K562 (cell line): ENCODE measurements around the gene TNIP1. TPM values are rescaled to one million over a fixed set of nuclear protein-coding genes. Genes with fewer than 3 reads are reported as not detected.

Source experiments
- ATAC-seq: fragments of 200-7000 bp; cut with Tn5 transposase; 3 replicates; pipeline ENCODE4 v1.9.1; 2020; ENCODE audit warnings: moderate library complexity
- BruUV-seq: library from RNA; stranded (reverse); fragments of 400-500 nt; replicated peaks from 2 replicates; lab custom pipeline; 2021; lab: Mats Ljungman, UMichigan
- CTCF ChIA-PET: fragments of 300-600 bp; formaldehyde crosslinking; extraction: SDS; loops from one replicate; lab custom pipeline; 2021; ENCODE audit warnings: low intra/inter-chr PET ratio; lab: Yijun Ruan, JAX
- POLR2A ChIA-PET: fragments of 300-600, 350-650 bp; sonication (Branson Sonifier 250); formaldehyde crosslinking; extraction: SDS; loops from one replicate; lab custom pipeline; 2021; ENCODE audit warnings: antibody characterized with exemption, inconsistent platforms; lab: Yijun Ruan, JAX
- DNase-seq, 4 experiments: peaks; one replicate each; pipeline versions ENCODE4 v3.0.0 to v3.0.0-alpha.2; 2011 to 2018; ENCODE audit warnings: low spot score in 3 of 4, mixed read lengths in 3 of 4; ENCODE audit errors: extremely low read depth in 1 of 4
- FAIRE-seq: peaks from 2 replicates; lab custom pipeline; 2011; peaks lifted over from hg19 to GRCh38; lab: Jason Lieb, UNC
- H2AFZ ChIP-seq: 2 replicates; pipeline ENCODE4 v1.6.0; 2011; ENCODE audit warnings: low read depth, low read length, control low read depth, inconsistent platforms
- H3K27ac ChIP-seq: fragments of 200-600 bp; 3 replicates; pipeline ENCODE4 v1.8.0; 2011; ENCODE audit warnings: low read depth, mild to moderate bottlenecking, control low read depth, inconsistent platforms, low read length, moderate library complexity, mixed read lengths; ENCODE audit errors: extremely low read depth
- H3K27me3 ChIP-seq, 2 experiments: fragments of 300-600 bp in 1 of 2; 2 replicates in 1 of 2; 3 replicates in 1 of 2; pipeline versions ENCODE4 v1.6.0 to v1.8.0; 2011; ENCODE audit warnings: inconsistent platforms in 2 of 2, low read length in 2 of 2, mild to moderate bottlenecking in 1 of 2, mixed read lengths in 1 of 2, moderate library complexity in 1 of 2; ENCODE audit not compliant: control insufficient read depth in 2 of 2, insufficient read depth in 2 of 2
- H3K36me3 ChIP-seq: fragments of 300-600 bp; 3 replicates; pipeline ENCODE4 v1.8.0; 2011; ENCODE audit warnings: mild to moderate bottlenecking, low read length, inconsistent platforms; ENCODE audit not compliant: control insufficient read depth, insufficient read depth
- H3K4me1 ChIP-seq, 2 experiments: fragments of 200-600 bp in 1 of 2; replicated peaks in 1 of 2; 2 replicates in 1 of 2; 3 replicates in 1 of 2; pipeline versions ENCODE4 v1.5.1 to v1.8.0; 2011; ENCODE audit warnings: inconsistent platforms in 2 of 2, low read length in 2 of 2, mild to moderate bottlenecking in 1 of 2, mixed read lengths in 1 of 2, moderate library complexity in 1 of 2; ENCODE audit not compliant: control insufficient read depth in 2 of 2, insufficient read depth in 2 of 2
- H3K4me2 ChIP-seq: 2 replicates; pipeline ENCODE4 v1.6.1; 2011; ENCODE audit warnings: low read length, control low read depth, inconsistent platforms, mixed read lengths; ENCODE audit not compliant: insufficient read depth
- H3K4me3 ChIP-seq: fragments of 200-600 bp; sonication (generic), shearing (Covaris generic); 2 replicates; pipeline ENCODE4 v1.5.1; 2016; ENCODE audit warnings: control low read depth, inconsistent platforms
- H3K79me2 ChIP-seq: fragments of 200-600 bp; 3 replicates; pipeline ENCODE4 v1.8.0; 2011; ENCODE audit warnings: low read length, inconsistent platforms; ENCODE audit not compliant: control insufficient read depth, insufficient read depth
- H3K9ac ChIP-seq, 2 experiments: 2 replicates each; pipeline versions ENCODE4 v1.6.0 to v1.6.1; 2011; ENCODE audit warnings: low read depth in 2 of 2, low read length in 2 of 2, control low read depth in 1 of 2, inconsistent platforms in 1 of 2, mild to moderate bottlenecking in 1 of 2, mixed read lengths in 1 of 2; ENCODE audit not compliant: insufficient read depth in 1 of 2
- H3K9me1 ChIP-seq: one replicate; pipeline ENCODE4 v1.6.0; 2011; ENCODE audit warnings: inconsistent platforms, mild to moderate bottlenecking, low read length, moderate library complexity; ENCODE audit not compliant: control insufficient read depth, insufficient read depth
- H3K9me3 ChIP-seq: replicated peaks from 2 replicates; pipeline ENCODE4 v1.5.1; 2011; ENCODE audit warnings: low read depth, low read length, inconsistent platforms; ENCODE audit not compliant: control insufficient read depth, insufficient read depth
- H4K20me1 ChIP-seq: replicated peaks from 2 replicates; pipeline ENCODE4 v1.6.1; 2011; ENCODE audit warnings: low read length, inconsistent platforms, mixed read lengths; ENCODE audit not compliant: control insufficient read depth, insufficient read depth
- CBFA2T2 ChIP-seq: fragments of 450-650 bp; conservative IDR thresholded peaks from 2 replicates; pipeline ENCODE4 v1.6.1; 2017; ENCODE audit warnings: mild to moderate bottlenecking
- CBFA2T3 ChIP-seq: fragments of 450-650 bp; IDR thresholded peaks from 2 replicates; pipeline ENCODE4 v1.6.1; 2017
- CBFB ChIP-seq: sonication (generic); formaldehyde crosslinking; IDR thresholded peaks from 2 replicates; pipeline ENCODE4 v1.4.0; 2020; ENCODE audit warnings: mild to moderate bottlenecking, missing genetic modification reagents
- ETV1 ChIP-seq: fragments of 450-650 bp; conservative IDR thresholded peaks from 2 replicates; pipeline ENCODE4 v1.6.1; 2016; ENCODE audit warnings: missing genetic modification characterization, control low read depth, low read depth, missing compliant biosample characterization
- FOSL1 ChIP-seq: fragments of 200-800 bp; sonication (Bioruptor generic); conservative IDR thresholded peaks from 2 replicates; pipeline ENCODE4 v1.6.1; 2016; ENCODE audit warnings: missing genetic modification characterization, missing compliant biosample characterization
- NCOR1 ChIP-seq: fragments of 450-650 bp; IDR thresholded peaks from 2 replicates; pipeline ENCODE4 v1.6.1; 2016; ENCODE audit warnings: mild to moderate bottlenecking, moderate library complexity
- NR2C2 ChIP-seq, 2 experiments: fragments of 200-800 bp in 1 of 2; sonication (Bioruptor generic) in 1 of 2; sonication (generic) in 1 of 2; formaldehyde crosslinking in 1 of 2; IDR thresholded peaks; 2 replicates each; pipeline versions ENCODE4 v1.6.1 to v1.8.0; 2016 to 2022; ENCODE audit warnings: mild to moderate bottlenecking in 1 of 2, missing compliant biosample characterization in 1 of 2, missing genetic modification characterization in 1 of 2, missing genetic modification reagents in 1 of 2
- PPARD ChIP-seq: fragments of 250-450 bp; sonication (Bioruptor Pico); IDR thresholded peaks from 2 replicates; pipeline ENCODE4 v1.8.0; 2022; ENCODE audit warnings: inconsistent platforms, mild to moderate bottlenecking, moderate library complexity
- TCF3 ChIP-seq: sonication (generic); formaldehyde crosslinking; IDR thresholded peaks from 2 replicates; pipeline ENCODE4 v1.4.0; 2020; ENCODE audit warnings: mild to moderate bottlenecking, missing genetic modification reagents
- TEAD4 ChIP-seq, 2 experiments: sonication (generic) in 1 of 2; formaldehyde crosslinking in 1 of 2; IDR thresholded peaks; 2 replicates each; pipeline versions ENCODE4 v1.6.1 to v1.8.0; 2012 to 2022; ENCODE audit warnings: borderline replicate concordance in 1 of 2, inconsistent platforms in 1 of 2, low read length in 1 of 2, mild to moderate bottlenecking in 1 of 2, missing genetic modification reagents in 1 of 2
- ZNF121 ChIP-seq: sonication (generic); formaldehyde crosslinking; conservative IDR thresholded peaks from 2 replicates; pipeline ENCODE4 v1.8.0; 2022; ENCODE audit warnings: missing genetic modification reagents
- ZNF561 ChIP-seq: fragments of 450-650 bp; formaldehyde crosslinking; conservative IDR thresholded peaks from 2 replicates; pipeline ENCODE4 v1.4.0; 2020; ENCODE audit warnings: mild to moderate bottlenecking, moderate library complexity
- WGBS: fragments of 100-300 bp; shearing (Covaris generic); methylation state at CpG from one replicate; pipeline ENCODE4 v1.1.6; 2016; ENCODE audit warnings: low coverage, mixed read lengths; ENCODE audit not compliant: insufficient coverage; ENCODE audit errors: missing lambda C conversion rate; 5-methylcytosine and 5-hydroxymethylcytosine counted together
- in situ Hi-C: fragments of 300-500 bp; cut with MboI; formaldehyde crosslinking; loops from 4 replicates; pipeline ENCODE4 v1.15.0; 2018; ENCODE audit warnings: inconsistent platforms, mixed read lengths
- intact Hi-C: fragments of 100-400 bp; cut with micrococcal nuclease; formaldehyde crosslinking; loops from 2 replicates; pipeline ENCODE4 v1.14.2; 2022
- polyA plus RNA-seq, 8 experiments: library from polyadenylated mRNA; depleted of rRNA in 4 of 8; stranded (reverse) in 5 of 8; unstranded in 3 of 8; fragments of >200 nt; fragmentation: Nextera tagmentation in 2 of 8; fragmentation: Illumina TruSeq in 1 of 8; extraction: Ambion mirVana in 2 of 8; extraction: Trizol in 1 of 8; gene quantifications; 2 replicates each; pipeline versions ENCODE4 v1.2.1 to v1.2.3, GENCODE V29; 2011 to 2014; ENCODE audit warnings: inconsistent platforms in 1 of 8, missing spikeins in 1 of 8
- total RNA-seq, 7 experiments: library from RNA; depleted of rRNA in 6 of 7; stranded (reverse); fragments of >200 nt in 6 of 7; fragmentation: Illumina TruSeq in 2 of 7; extraction: Trizol in 2 of 7; gene quantifications; 2 replicates each; pipeline versions ENCODE4 v1.2.1 to v1.2.3, GENCODE V29; 2011 to 2021; ENCODE audit warnings: low replicate concordance in 1 of 7

TNIP1 gene
- total and polyA plus RNA-seq, 9 of the 15 experiments (the other 6 are each of a cell fraction or from before 2014, with no cell fraction given), result 0.46 to 41.0 (median 24.6) TPM

- Histone ChIP-seq H4K20me1 (no peaks in the 10 kb centered on the region), H3K9me1 (no peaks in the 10 kb centered on the region), H3K4me2 (no peak overlapping the region), H3K27me3 (no peaks in the 10 kb centered on the region), H3K36me3 (no peaks in the 10 kb centered on the region), H3K9me3 (no peaks in the 10 kb centered on the region), H3K79me2 (no peaks in the 10 kb centered on the region), H3K27ac (no peak overlapping the region), H3K9ac (peak overlapping the region in 1 of 2 experiments; percentile 29; a peak in 1 of 4 replicates), H3K4me3 (no peak overlapping the region), H2AFZ (peak overlapping the region; percentile 72), H3K4me1 (peaks cover 4 to 24% of the 10 kb centered on the region in 2 experiments; a peak in 4 of 5 replicates)
- POLR2A ChIA-PET, result no interaction called here
- intact Hi-C loops (no loop called here), in situ Hi-C loops (no loop called here)
- CTCF ChIA-PET, result no interaction called here
- no TSS peak for BruUV-seq
- WGBS, result 42% methylated on average over 7 of the region's 7 CpGs
- TF ChIP-seq ZNF561 (CRISPR knock-in tag) (no peak), FOSL1 (tag) (peak; percentile 50), ETV1 (tag) (no peak), NCOR1 (0 out of 2 replicates have a peak, but pooled peaks have one; percentile 11), PPARD (CRISPR knock-in tag) (no peak), ZNF121 (CRISPR knock-in tag) (peak; percentile 60), TCF3 (CRISPR knock-in tag) (peak; percentile 32), NR2C2 (CRISPR knock-in tag; IDR thresholded peaks at IDR 0.05) (no peak), NR2C2 (tag; IDR thresholded peaks at IDR 0.05) (0 out of 2 replicates have a peak, but pooled peaks have one; percentile 20), CBFA2T3 (peak; percentile 73), CBFB (CRISPR knock-in tag) (0 out of 2 replicates have a peak, but pooled peaks have one; percentile 14), CBFA2T2 (peak; percentile 66), TEAD4 (IDR thresholded peaks at IDR 0.05; ENCODE audit: low read length) (0 out of 2 replicates have a peak, but pooled peaks have one; percentile 19), TEAD4 (CRISPR knock-in tag; IDR thresholded peaks at IDR 0.05; ENCODE audit: borderline replicate concordance) (no peak)
- DNase-seq (peak in 1 of 4 experiments; percentile 32), ATAC-seq (peak; percentile 19), FAIRE-seq (no peak)
Measured at GRCh38 chr5:151007430-151008209, 73.2 kb downstream of the TNIP1 start.
